HG03159 (cell line): ENCODE results near the gene NR2C1.

Experiments used
- ATAC-seq: cut with Tn5 transposase; IDR thresholded peaks from one replicate; pipeline ENCODE4 v1.9.1; 2021; ENCODE audit warnings: mild to moderate bottlenecking, moderate library complexity; ENCODE audit not compliant: unreplicated experiment

Gene NR2C1

DNA sequence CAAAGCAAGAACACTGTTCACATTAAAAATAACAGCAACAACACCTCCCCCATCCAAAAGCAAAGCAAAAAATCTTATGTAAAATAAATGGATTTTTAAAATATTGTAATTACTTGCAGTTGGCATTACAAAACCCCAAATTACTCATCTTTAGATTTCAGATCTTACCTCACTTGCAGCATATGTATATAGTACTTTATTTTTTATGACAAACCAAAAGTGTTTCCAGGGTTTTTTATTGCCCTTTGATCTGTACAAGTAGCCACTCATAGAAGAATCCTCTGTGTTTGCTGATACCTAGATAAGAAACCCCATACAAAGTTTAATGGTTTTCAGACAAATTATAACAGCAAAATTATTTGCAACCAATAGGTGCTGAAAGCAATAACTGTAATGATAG is 12.2 kb upstream of the NR2C1 start:
- ATAC-seq, result no peak

GRCh38 chr12:95083938-95084337 is 10.5 kb upstream of the NR2C1 start:
- ATAC-seq, result no peak

DNA sequence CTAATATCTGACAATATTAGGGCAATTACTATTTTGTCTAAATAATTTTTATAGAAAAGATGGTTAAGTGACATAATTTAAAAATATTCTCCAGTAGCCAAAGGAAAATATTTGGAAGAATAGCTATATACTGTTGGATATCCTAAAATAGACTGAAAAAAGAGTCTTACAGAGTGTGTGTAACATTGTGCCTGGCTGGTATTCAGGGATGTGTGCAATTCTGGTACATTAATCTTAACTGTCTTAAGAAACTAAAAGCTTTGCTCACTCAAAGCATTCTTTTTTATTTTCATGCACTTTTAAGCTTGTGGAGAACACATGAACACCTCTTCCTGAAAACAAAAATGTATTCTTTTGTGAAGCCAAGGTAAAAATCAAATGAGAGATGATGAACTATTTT is 10.1 kb upstream of the NR2C1 start:
- no peak for ATAC-seq

- no peak for ATAC-seq
Measured at GRCh38 chr12:95077341-95077740, 3.9 kb upstream of the NR2C1 start.

DNA sequence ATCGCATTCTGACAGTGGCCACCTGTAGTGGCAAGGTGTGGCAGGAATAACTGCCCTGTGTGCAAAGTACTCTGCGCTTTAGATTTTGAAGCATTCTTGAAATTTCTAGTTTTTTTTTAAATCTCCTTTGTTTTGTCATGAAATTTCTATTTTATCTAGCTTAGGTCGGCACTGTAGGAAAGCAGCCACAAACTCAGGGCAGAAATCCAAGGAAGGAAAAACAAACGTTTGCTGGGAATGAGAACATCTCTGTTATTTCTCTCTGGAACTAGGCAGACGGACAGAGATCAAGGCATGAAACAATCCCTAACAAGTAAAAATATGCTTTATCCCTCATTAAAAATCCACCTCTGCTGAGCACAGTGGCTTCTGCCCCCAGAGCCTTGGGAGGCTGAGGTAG is 1.3 kb upstream of the NR2C1 start:
- ATAC-seq, result no peak

DNA sequence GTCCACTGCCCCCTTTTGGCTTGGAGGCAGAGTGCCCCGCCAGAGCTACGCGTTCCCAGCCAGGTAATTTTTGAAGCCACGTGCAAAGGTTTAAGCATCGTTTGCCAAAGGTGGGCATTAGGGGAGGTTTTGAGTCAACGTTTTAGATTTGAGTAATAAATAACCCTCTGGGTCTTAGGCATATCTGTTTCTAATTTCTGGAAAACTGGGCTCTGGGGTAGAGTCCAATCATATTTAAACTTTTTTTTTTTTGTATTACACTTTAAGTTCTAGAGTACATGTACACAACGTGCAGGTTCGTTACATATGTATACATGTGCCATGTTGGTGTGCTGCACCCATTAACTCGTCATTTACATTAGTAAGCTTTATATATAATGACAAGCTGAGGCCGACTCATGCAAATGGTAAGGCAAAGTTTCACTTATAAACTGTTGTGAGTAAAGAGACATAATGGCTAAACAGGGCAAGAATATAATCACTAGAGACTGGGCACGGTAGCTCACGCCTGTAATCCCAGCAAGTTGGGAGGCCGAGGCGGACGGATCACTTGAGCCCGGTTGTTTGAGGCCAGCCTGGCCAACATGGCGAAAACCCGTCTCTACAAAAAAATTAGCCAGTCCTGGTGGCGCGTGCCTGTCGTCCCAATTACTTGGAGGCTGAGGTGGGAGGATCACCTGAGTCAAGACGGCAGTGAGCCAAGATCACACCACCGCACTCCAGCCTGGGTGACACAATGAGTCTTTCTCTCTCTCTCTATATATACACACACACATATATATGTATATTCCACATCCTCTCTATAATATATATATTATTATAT is 491 bp upstream of the NR2C1 start:
- ATAC-seq, result no peak

DNA sequence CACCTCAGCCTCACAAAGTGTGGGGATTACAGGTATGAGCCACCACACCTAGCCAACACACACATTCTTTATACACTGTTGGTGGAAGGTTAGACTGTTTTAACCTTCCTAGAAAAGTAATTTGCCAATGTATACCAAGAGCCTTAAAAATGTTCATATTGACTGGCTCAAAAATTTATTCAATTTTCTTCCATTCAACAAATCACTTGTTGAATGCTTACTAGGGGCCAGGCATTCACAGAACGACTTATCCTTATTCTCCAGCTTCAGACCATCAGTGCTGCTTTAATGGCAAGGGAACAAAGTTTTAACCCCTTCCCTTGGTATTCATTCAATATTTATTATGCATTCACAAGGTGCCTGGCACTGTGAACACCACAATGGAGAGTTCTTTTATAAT is 3.0 kb downstream of the NR2C1 start:
- no peak for ATAC-seq

DNA sequence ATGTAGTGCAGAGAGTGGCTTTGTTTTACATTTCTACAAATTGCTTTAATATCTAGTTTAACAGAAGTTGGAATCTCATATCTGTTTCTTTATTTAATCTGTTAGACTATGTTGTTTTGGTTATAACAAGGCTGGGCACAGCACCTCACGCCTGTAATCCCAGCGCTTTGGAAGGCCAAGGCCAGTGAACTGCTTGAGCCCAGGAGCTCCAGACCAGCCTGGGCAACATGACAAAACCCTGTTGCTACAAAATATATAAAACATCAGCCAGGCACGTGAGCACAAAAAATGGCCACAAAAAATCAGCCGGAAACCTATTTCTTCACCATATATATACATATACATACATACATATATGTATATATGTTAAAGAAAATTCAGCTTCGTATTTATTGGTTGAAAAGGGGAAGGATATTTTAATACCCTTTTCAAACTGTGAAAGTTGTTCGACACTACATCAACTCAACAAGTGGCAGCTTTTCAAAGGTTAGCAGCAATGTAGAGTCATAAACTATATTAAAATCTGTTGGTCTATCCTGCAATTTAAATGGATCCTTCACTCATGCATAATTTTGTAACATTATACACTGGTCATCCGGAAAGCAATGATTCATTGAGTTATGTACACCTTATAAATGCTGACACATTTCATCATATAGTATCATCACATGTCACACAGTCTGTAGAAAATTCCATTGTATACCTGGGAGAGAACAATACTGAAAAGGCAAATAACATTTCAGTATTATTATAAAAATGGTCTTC is 7.1 kb downstream of the NR2C1 start:
- no peak for ATAC-seq

GRCh38 chr12:95060951-95061350 is 12.5 kb downstream of the NR2C1 start:
- ATAC-seq, result no peak

DNA sequence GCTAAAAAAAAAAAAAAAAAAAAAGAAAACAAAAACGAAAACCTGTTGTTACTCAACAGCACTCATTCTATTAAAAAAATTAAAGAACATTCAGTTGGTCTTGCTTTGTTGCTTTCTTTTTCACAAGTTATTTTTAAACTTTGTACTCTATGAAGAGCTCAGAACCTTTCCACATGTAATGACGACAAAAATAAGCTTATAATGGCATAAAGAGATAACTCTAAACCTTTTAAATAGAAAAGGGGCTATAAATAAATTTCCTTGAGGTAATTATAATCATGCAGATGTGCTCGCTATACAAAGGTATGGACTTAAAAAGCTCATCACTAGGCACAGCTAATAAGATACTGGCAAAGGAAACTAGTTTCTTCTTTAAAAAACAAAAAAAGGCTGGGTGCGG is 13.4 kb downstream of the NR2C1 start:
- no peak for ATAC-seq

GRCh38 chr12:95057424-95057823 is 16.0 kb downstream of the NR2C1 start:
- no peak for ATAC-seq

GRCh38 chr12:95055057-95055456 is 18.4 kb downstream of the NR2C1 start:
- ATAC-seq, result no peak

GRCh38 chr12:95054206-95054605 is 19.2 kb downstream of the NR2C1 start:
- ATAC-seq, result no peak

GRCh38 chr12:95051241-95051640 is 22.2 kb downstream of the NR2C1 start:
- ATAC-seq, result no peak

- ATAC-seq, result no peak
Measured at GRCh38 chr12:95037906-95038305, 35.5 kb downstream of the NR2C1 start.

DNA sequence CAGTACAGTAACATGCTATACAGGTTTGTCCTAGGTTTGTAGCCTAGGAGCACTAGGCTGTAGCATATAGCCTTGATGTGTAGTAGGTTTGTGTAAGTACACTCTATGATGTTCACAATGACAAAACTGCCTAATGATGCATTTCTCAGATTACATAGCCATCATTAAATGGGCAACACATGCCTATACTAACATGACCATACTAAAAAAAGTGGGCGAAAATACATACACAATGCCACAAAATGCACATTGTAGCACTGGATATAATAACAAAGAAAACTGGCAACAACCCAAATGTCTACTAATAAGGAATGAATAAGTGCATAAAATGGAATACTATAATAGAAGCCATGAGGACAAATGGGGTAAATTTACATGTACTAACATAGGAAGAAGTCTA is 38.7 kb downstream of the NR2C1 start:
- ATAC-seq, result no peak

GRCh38 chr12:95022477-95022876 is 50.9 kb downstream of the NR2C1 start:
- no peak for ATAC-seq

DNA sequence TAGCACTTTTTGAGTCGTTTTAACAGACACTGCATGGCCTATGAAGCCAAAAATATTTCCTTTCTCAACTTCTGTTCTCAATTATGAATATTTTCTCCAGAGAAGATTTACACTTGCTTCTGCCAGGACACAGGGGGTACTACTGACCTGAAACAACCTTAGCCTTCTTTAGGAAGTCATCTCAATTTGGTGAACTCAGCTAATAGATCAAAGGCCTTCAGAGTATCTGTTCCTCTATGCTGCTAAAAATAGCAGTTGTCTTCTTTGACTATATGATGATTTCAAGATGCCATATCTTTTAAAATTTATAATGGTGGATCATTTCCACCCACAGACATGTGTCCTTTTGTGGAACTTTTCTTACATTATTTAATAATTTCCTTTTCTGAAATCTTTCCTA is 55.9 kb downstream of the NR2C1 start:
- no peak for ATAC-seq

DNA sequence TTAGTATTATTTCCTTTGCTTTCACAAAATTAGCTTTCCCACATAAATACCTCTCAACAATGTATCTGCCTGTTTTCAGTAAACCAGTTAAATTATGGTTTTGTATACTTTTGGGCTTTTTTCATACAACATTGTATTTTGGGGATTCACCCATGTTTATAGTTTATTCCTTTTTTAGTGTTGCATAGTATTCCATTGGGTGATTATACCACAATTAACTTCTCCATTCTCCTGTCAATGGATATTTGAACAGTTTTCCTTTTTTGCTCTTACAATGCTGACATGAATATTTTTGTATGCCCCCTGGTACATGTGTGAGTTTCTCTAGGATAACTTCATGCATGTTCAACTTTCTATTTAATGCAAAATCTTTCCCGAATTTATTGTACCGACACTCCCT is 57.3 kb downstream of the NR2C1 start:
- no peak for ATAC-seq

- ATAC-seq, result no peak
Measured at GRCh38 chr12:95014554-95014953, 58.9 kb downstream of the NR2C1 start.

- no peak for ATAC-seq
Measured at GRCh38 chr12:95006206-95006605, 67.2 kb downstream of the NR2C1 start.

DNA sequence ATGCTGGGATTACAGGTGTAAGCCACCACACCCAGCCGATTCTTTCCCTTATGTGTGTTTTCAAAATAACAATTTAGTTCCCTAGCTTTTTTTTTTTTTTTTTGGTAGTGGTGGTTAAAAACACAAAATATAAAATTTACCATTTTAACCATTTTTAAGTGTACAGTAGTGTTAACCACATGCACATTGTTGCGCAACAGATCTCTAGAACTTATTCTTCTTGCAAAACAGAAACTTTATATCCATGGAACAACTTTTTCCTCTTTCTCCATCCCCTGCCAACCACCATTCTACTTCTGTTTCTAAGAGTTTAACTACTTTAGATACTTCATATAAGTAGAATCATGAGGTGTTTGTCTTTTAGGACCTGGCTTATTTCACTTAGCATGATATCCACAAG is 68.8 kb downstream of the NR2C1 start:
- no peak for ATAC-seq
